ENCODE measurements around the gene IDE. TPM values are rescaled to one million over a fixed set of nuclear protein-coding genes. Genes with fewer than 3 reads are reported as not detected.
A peak's percentile ranks its signal among the peaks of the same experiment; 100 is the strongest.

The IDE gene
- total RNA-seq, 6 experiments from 2014 or later: 35.4 to 46.5 (median 39.9) TPM

GRCh38 chr10:92530421-92530820 is 43.5 kb downstream of the IDE start:
- Mint-ChIP-seq H3K4me1 (ENCODE audit: low read depth) (0 out of 2 replicates have a peak, but pooled peaks cover 4% of the 10 kb centered on the region), H3K36me3 (ENCODE audit: low read depth) (peaks cover 8% of the 10 kb centered on the region; the same call in 1 of the 2 replicates), H3K9me3 (no peaks in the 10 kb centered on the region), H3K4me3 (no peak overlapping the region), H3K27me3 (ENCODE audit: insufficient read depth) (no peaks in the 10 kb centered on the region), H3K27ac (no peak overlapping the region)
- TF ChIP-seq CTCF (IDR thresholded peaks at IDR 0.05): no peak
- no peak for DNase-seq

GRCh38 chr10:92527716-92528115 is 46.2 kb downstream of the IDE start:
- H3K36me3 Mint-ChIP-seq (ENCODE audit: low read depth): peaks cover 4% of the 10 kb centered on the region; the same call in 1 of the 2 replicates
- no peaks in the 10 kb centered on the region for H3K9me3 Mint-ChIP-seq
- H3K4me3 Mint-ChIP-seq: no peak overlapping the region
- no peak for DNase-seq
- no peak for TF ChIP-seq CTCF (IDR thresholded peaks at IDR 0.05)
- H3K27ac Mint-ChIP-seq: no peak overlapping the region
- no peaks in the 10 kb centered on the region for H3K27me3 Mint-ChIP-seq (ENCODE audit: insufficient read depth)
- 0 out of 2 replicates have a peak, but pooled peaks cover 4% of the 10 kb centered on the region for H3K4me1 Mint-ChIP-seq (ENCODE audit: low read depth)

GRCh38 chr10:92523639-92524038 is 50.3 kb downstream of the IDE start:
- DNase-seq: no peak
- no peak overlapping the region for H3K27ac Mint-ChIP-seq
- no peaks in the 10 kb centered on the region for H3K9me3 Mint-ChIP-seq
- no peaks in the 10 kb centered on the region for H3K27me3 Mint-ChIP-seq (ENCODE audit: insufficient read depth)
- H3K4me1 Mint-ChIP-seq (ENCODE audit: low read depth): no peaks in the 10 kb centered on the region
- no peak for TF ChIP-seq CTCF (IDR thresholded peaks at IDR 0.05)
- H3K4me3 Mint-ChIP-seq: no peak overlapping the region
- no peaks in the 10 kb centered on the region for H3K36me3 Mint-ChIP-seq (ENCODE audit: low read depth)

GRCh38 chr10:92517034-92517655 is 56.7 kb downstream of the IDE start:
- peaks cover 14% of the 10 kb centered on the region for H3K4me1 Mint-ChIP-seq (ENCODE audit: low read depth)
- no peak overlapping the region for H3K4me3 Mint-ChIP-seq
- no peaks in the 10 kb centered on the region for H3K27me3 Mint-ChIP-seq (ENCODE audit: insufficient read depth)
- DNase-seq: peak; percentile 62
- no peak overlapping the region for H3K27ac Mint-ChIP-seq
- H3K9me3 Mint-ChIP-seq: no peaks in the 10 kb centered on the region
- H3K36me3 Mint-ChIP-seq (ENCODE audit: low read depth): peaks cover 8% of the 10 kb centered on the region; the same call in 1 of the 2 replicates
- TF ChIP-seq CTCF (IDR thresholded peaks at IDR 0.05): peak; percentile 93

- no peak for TF ChIP-seq CTCF (IDR thresholded peaks at IDR 0.05)
- H3K27ac Mint-ChIP-seq: no peak overlapping the region
- no peak for DNase-seq
- peaks cover 23% of the 10 kb centered on the region for H3K36me3 Mint-ChIP-seq (ENCODE audit: low read depth)
- no peaks in the 10 kb centered on the region for H3K9me3 Mint-ChIP-seq
- no peaks in the 10 kb centered on the region for H3K27me3 Mint-ChIP-seq (ENCODE audit: insufficient read depth)
- peaks cover 7% of the 10 kb centered on the region; the same call in 1 of the 2 replicates for H3K4me1 Mint-ChIP-seq (ENCODE audit: low read depth)
- H3K4me3 Mint-ChIP-seq: no peak overlapping the region
Observed at GRCh38 chr10:92508866-92509265, 65.0 kb downstream of the IDE start.
